Measurements from ENCODE around the gene NUF2. TPM values are rescaled to one million over a fixed set of nuclear protein-coding genes. Genes with fewer than 3 reads are reported as not detected.
"Not testable (repeated sequence)": the region's sequence is repeated elsewhere in the genome, so short reads cannot be mapped to it uniquely, and the experiment has no call there.

Gene NUF2
- total and polyA plus RNA-seq, 2 of the 4 experiments (the other 2 are of a cell fraction) = 13.0 to 18.5 TPM

GRCh38 chr1:163284867-163285266 is 36.9 kb upstream of the NUF2 start:
- H4K8ac ChIP-seq (ENCODE audit: low read depth in 2 of 2, low read length in 2 of 2); in situ Hi-C loops (cut with MboI; ENCODE audit: low sequenced_read_pairs); CTCF ChIA-PET; H4K20me1 ChIP-seq (ENCODE audit: insufficient read depth, low read length); H3K4me3 ChIP-seq (ENCODE audit: insufficient read depth, low read depth, low read length); H3K4me2 ChIP-seq (ENCODE audit: low read depth, low read length); H3K56ac ChIP-seq (ENCODE audit: extremely low read depth, insufficient read depth, low read length); H2AK9ac ChIP-seq (replicated peaks; ENCODE audit: low read depth, low read length, poor library complexity); H3K4ac ChIP-seq (ENCODE audit: low read depth, low read length); H3K9me3 ChIP-seq (ENCODE audit: control insufficient read depth, insufficient read depth, low read length); H2AFZ ChIP-seq (replicated peaks; ENCODE audit: low read length, poor library complexity); H3K4me1 ChIP-seq (ENCODE audit: control insufficient read depth, insufficient read depth, low read length); dilution Hi-C loops (cut with HindIII; ENCODE audit: low sequenced_read_pairs, unreplicated experiment); H4K5ac ChIP-seq (ENCODE audit: low read depth, low read length); H3K9me1 ChIP-seq (ENCODE audit: insufficient read depth, low read length); POLR2A ChIA-PET (ENCODE audit: unreplicated experiment); H2BK5ac ChIP-seq (ENCODE audit: low read depth, low read length, poor library complexity, severe bottlenecking); H3K9ac ChIP-seq (ENCODE audit: low read depth, low read length); H3K14ac ChIP-seq (replicated peaks; ENCODE audit: low read depth, low read length); H2AK5ac ChIP-seq (ENCODE audit: low read depth, low read length); H4K91ac ChIP-seq (ENCODE audit: insufficient read depth, low read depth, low read length); BruUV-seq (replicated peaks); H3K79me1 ChIP-seq (ENCODE audit: low read depth in 1 of 2, low read length in 2 of 2); intact Hi-C loops (cut with micrococcal nuclease); H2BK20ac ChIP-seq (ENCODE audit: low read depth, low read length); ATAC-seq (ENCODE audit: low read depth); H3K27ac ChIP-seq (ENCODE audit: insufficient read depth, low read length); H2BK120ac ChIP-seq (ENCODE audit: low read depth, low read length); H3K36me3 ChIP-seq (ENCODE audit: control insufficient read depth, insufficient read depth, low read length); H2BK15ac ChIP-seq (ENCODE audit: low read depth, low read length); H3K18ac ChIP-seq (ENCODE audit: low read depth, low read length); H3K27me3 ChIP-seq (ENCODE audit: control insufficient read depth, insufficient read depth, low read length); H3K23ac ChIP-seq (ENCODE audit: low read depth, low read length); DNase-seq: not testable (repeated sequence)
- no CpG with 5 or more reads among the region's 2 CpGs for WGBS, 2 experiments (ENCODE audit: extremely low coverage in 2 of 2, insufficient read length in 1 of 2)
